GM12865 (cell line): ENCODE data around the gene CCDC122.

Experiments
- DNase-seq: peaks from one replicate; pipeline ENCODE4 v3.0.0; 2010; ENCODE audit warnings: low read depth
- H3K4me3 ChIP-seq: 2 replicates; pipeline ENCODE4 v1.5.1; 2011; ENCODE audit warnings: mild to moderate bottlenecking, low read depth, low read length, control low read depth
- TF ChIP-seq, protein P1 (sequence below): IDR thresholded peaks from 2 replicates; pipeline ENCODE4 v1.5.1; 2011; ENCODE audit warnings: low read length, control low read depth, low read depth, inconsistent platforms; ENCODE audit not compliant: insufficient read depth; ENCODE audit errors: missing control alignments

The CCDC122 gene

DNA sequence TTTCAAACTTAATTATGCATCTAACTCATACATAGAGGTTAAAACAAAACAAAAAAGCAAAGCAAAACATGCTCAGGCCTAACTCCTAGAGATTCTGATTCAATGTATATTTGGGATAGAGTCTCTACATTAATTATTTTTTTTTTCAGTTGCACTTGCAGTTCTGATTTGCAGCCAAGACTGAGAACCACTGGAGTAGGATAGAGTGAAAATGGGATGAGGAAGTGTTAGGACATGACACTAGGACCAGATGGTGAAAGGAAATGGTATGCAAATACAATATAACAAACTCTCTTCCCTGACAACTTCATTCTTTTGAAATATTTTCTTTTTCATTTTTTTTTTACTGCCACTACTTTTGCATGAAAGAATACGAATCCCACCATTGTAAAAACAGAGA, 1.8 kb downstream of the CCDC122 start:
- H3K4me3 ChIP-seq: no peak overlapping the region
- DNase-seq: no peak
- TF ChIP-seq, protein P1, sequence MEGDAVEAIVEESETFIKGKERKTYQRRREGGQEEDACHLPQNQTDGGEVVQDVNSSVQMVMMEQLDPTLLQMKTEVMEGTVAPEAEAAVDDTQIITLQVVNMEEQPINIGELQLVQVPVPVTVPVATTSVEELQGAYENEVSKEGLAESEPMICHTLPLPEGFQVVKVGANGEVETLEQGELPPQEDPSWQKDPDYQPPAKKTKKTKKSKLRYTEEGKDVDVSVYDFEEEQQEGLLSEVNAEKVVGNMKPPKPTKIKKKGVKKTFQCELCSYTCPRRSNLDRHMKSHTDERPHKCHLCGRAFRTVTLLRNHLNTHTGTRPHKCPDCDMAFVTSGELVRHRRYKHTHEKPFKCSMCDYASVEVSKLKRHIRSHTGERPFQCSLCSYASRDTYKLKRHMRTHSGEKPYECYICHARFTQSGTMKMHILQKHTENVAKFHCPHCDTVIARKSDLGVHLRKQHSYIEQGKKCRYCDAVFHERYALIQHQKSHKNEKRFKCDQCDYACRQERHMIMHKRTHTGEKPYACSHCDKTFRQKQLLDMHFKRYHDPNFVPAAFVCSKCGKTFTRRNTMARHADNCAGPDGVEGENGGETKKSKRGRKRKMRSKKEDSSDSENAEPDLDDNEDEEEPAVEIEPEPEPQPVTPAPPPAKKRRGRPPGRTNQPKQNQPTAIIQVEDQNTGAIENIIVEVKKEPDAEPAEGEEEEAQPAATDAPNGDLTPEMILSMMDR: no peak

DNA sequence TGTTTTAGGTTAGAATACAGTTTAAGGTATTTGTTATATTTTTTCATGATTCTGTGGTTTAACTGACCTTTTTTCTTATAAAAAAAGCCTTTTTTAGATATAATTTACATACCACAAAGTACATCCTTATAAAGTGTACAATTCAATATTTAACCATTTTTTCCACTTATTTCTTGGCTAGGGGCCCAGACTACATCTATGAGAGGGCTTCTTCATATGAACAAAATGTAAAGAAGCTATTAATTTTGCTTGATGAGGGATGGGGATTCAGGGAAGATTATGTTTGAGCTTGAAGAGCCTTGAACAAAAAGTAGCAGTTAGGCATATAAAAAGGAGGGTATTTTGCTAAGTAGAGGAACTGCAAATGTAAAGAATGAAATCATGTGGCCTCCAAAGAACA, 2.2 kb downstream of the CCDC122 start:
- H3K4me3 ChIP-seq: no peak overlapping the region
- DNase-seq: no peak
- TF ChIP-seq, protein P1: no peak

DNA sequence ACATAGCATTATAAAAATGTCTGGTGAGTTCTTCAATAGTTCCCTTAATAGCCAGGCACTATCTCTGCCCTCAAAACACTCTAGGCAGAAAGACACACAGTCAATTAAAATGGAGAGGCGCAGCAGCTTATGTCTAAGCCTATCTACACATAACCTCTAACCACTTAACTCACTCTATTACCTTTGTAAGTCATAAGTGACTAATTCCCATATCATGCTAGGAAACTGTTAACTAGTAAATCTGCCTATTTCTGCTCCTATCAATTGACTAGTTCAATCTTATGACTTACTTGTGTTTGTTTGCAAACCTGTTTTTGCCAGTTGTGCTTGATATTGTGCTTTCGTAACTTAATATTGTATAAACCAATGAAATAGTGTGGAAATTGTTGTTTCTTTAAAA, 3.2 kb downstream of the CCDC122 start:
- no peak for DNase-seq
- H3K4me3 ChIP-seq: no peak overlapping the region
- TF ChIP-seq, protein P1: no peak

DNA sequence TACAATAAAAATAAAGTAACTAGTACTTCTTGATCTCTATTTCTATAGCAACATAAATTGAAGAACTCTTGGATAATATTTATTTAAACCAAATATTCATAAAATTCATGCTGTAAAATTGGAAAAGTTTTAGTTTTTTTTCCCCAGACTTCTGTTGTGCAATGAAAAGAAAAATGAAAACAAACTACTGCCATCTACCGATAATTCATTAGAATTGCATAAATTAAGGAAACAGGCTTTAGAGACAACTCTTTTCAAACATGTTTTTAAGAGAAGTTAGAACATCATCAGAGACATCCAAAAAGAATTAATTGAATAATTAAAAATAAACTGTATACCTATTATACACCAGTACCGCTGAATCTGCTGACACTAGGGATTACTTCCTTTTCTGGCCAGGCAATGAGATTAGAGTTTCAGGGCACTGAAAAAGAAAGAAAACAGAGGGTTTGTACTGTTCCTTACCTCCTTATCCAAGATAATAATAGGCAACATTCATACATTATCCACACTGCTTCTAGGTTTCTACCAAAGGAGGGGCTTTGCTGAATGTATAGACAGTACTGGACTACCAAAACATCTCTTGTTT, 4.9 kb downstream of the CCDC122 start:
- no peak overlapping the region for H3K4me3 ChIP-seq
- TF ChIP-seq, protein P1: peak; percentile 23
- DNase-seq: peak; percentile 12

DNA sequence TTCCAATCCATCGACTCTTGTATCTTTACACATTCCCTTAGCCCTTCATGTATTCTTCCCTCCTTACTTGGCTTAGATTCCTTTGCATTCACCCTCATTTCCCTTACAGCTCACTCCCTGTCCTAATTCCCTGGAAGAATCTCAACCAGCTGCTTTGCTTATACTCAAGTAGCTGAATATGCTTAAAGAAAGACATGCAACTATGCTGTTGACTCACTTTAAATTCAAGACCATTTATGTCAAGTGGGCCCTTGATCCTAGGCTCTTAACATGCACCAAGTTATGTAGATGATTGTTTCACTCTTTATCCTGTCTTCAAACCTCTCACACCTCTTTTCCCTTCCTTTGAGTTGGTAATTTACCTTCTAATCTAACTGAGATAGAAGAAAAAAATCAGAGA, 7.4 kb downstream of the CCDC122 start:
- no peak overlapping the region for H3K4me3 ChIP-seq
- TF ChIP-seq, protein P1: no peak
- DNase-seq: no peak

DNA sequence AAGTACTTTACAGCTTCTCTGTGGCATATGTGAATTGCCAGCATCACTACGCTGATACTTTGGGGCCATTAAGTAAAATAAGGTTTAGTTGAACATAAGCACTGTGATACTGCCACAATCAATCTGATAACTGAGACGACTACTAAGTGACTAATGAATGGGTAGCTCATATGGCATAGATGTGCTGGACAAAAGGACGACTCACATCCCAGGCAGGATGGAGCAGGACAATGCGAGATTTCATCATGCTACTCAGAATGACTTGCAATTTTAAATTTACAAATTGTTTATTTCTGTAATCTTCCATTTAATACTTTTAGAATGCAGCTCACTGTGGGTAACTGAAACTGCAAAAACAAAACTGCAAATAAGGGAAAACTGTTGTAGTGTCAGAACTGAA, 13.6 kb downstream of the CCDC122 start:
- DNase-seq: no peak
- TF ChIP-seq, protein P1: no peak
- H3K4me3 ChIP-seq: no peak overlapping the region

DNA sequence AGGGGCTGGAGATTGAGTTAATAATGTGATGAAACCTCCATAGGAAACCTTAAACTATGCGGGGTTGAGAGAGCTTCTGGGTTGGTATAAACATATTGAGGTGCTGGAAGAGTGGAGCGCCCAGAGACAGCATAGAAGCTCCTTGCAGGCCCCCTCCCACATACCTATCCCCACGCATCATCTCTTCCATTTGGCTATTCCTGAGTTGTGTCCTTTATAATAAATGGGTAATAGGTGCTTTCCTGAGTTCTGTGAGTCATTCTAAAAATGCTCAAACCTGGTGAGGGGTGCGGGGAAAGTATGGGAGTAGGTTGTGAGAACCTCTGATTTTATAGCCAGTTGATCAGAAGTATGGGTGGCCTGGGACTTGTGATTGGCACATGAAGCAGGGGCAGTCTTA, 14.6 kb downstream of the CCDC122 start:
- no peak for DNase-seq
- TF ChIP-seq, protein P1: no peak

More for the DNA sequence above, 14.6 kb downstream of the CCDC122 start:
- H3K4me3 ChIP-seq: no peak overlapping the region
